ENCODE data around the gene SLC5A9.

The SLC5A9 gene

DNA sequence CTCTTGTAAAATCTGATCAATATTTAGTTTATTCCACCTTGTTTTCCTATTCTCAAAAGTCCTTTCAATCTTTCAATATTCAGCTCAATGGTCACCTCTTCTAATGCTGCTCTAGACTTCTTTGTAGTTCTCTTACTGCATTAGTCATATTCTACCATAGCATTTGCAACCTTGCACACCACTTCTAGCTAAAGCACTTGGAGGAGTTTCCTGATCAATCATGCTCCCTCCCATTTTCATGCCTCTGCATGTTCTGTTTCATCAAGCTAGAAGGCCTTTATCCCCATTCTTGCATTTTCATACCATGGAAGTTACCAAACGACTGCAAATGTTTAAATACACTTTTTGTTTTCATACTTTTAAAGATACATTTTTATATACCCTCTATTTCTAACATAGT, 72.1 kb downstream of the SLC5A9 start:
- no peaks in the 10 kb centered on the region for H4K20me1 ChIP-seq (ENCODE audit: low read depth, low read length)
- no peak overlapping the region for H3K4me2 ChIP-seq (ENCODE audit: low read depth, low read length, poor library complexity, severe bottlenecking)
- no peaks in the 10 kb centered on the region for H3F3A ChIP-seq (ENCODE audit: insufficient read depth)
- no peak overlapping the region for H3K4me3 ChIP-seq (ENCODE audit: insufficient read depth, low read length, poor library complexity, severe bottlenecking)
- H3K79me2 ChIP-seq (ENCODE audit: insufficient read depth, low read length) = no peaks in the 10 kb centered on the region
- no peaks in the 10 kb centered on the region for H3K36me3 ChIP-seq (ENCODE audit: low read length)
- no peak overlapping the region for H2AFZ ChIP-seq (ENCODE audit: low read depth, low read length, severe bottlenecking)
- no peak overlapping the region for H3K27ac ChIP-seq (ENCODE audit: low read depth, low read length)
- no peaks in the 10 kb centered on the region for H3K27me3 ChIP-seq (ENCODE audit: low read length)
- no peaks in the 10 kb centered on the region for H3K9me3 ChIP-seq (ENCODE audit: insufficient read depth, low read length)
- H3K9me2 ChIP-seq (replicated peaks; ENCODE audit: insufficient read depth, low read length) = no peaks in the 10 kb centered on the region
- no peak for TF ChIP-seq EZH2phosphoT487 (conservative IDR thresholded peaks at IDR 0.05; ENCODE audit: low read length)
- TF ChIP-seq, protein P1, sequence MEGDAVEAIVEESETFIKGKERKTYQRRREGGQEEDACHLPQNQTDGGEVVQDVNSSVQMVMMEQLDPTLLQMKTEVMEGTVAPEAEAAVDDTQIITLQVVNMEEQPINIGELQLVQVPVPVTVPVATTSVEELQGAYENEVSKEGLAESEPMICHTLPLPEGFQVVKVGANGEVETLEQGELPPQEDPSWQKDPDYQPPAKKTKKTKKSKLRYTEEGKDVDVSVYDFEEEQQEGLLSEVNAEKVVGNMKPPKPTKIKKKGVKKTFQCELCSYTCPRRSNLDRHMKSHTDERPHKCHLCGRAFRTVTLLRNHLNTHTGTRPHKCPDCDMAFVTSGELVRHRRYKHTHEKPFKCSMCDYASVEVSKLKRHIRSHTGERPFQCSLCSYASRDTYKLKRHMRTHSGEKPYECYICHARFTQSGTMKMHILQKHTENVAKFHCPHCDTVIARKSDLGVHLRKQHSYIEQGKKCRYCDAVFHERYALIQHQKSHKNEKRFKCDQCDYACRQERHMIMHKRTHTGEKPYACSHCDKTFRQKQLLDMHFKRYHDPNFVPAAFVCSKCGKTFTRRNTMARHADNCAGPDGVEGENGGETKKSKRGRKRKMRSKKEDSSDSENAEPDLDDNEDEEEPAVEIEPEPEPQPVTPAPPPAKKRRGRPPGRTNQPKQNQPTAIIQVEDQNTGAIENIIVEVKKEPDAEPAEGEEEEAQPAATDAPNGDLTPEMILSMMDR (IDR thresholded peaks at IDR 0.05; ENCODE audit: insufficient read depth, low read length, poor library complexity, severe bottlenecking) = no peak
- no peak overlapping the region for H3K9ac ChIP-seq (ENCODE audit: low read length)
